Stimulated activated CD4-positive, alpha-beta T cell treated with anti-CD3 and anti-CD28 coated beads, Interleukin-15, amount 100 ng/mL, for 1 hour (primary cell): Measurements from ENCODE around the gene HAO1.
"Not testable (repeated sequence)": the region's sequence is repeated elsewhere in the genome, so short reads cannot be mapped to it uniquely, and the experiment has no call there.

ENCODE experiments used
- DNase-seq, 2 donors: peaks; one replicate each; pipeline ENCODE4 v3.0.0-alpha.2; 2020; ENCODE audit warnings: low read depth in 1 of 2, low spot score in 1 of 2

Gene HAO1

GRCh38 chr20:7940341-7940740, at the start of gene HAO1:
HAO1 (minus strand) TSS chr20:7940458; CDS start chr20:7940422, 36 bp downstream.
- DNase-seq = no peak

- no peak for DNase-seq
Observed at GRCh38 chr20:7989379-7989778, 49.1 kb upstream of the HAO1 start.

- no peak for DNase-seq
Observed at GRCh38 chr20:7985916-7986315, 45.7 kb upstream of the HAO1 start.

- no peak for DNase-seq
Observed at GRCh38 chr20:7984192-7984591, 43.9 kb upstream of the HAO1 start.

GRCh38 chr20:7981374-7981773, 41.1 kb upstream of the HAO1 start:
- DNase-seq = no peak

- DNase-seq = no peak
Observed at GRCh38 chr20:7980332-7981046, 40.2 kb upstream of the HAO1 start.

- no peak for DNase-seq
Observed at GRCh38 chr20:7977709-7978108, 37.5 kb upstream of the HAO1 start.

- DNase-seq = no peak
Observed at GRCh38 chr20:7975851-7976414, 35.7 kb upstream of the HAO1 start.

GRCh38 chr20:7974785-7975435, 34.7 kb upstream of the HAO1 start:
- DNase-seq = no peak

- no peak for DNase-seq
Observed at GRCh38 chr20:7971536-7972280, 31.4 kb upstream of the HAO1 start.

GRCh38 chr20:7967199-7967844, 27.1 kb upstream of the HAO1 start:
- DNase-seq = no peak

- DNase-seq = no peak
Observed at GRCh38 chr20:7966176-7966575, 25.9 kb upstream of the HAO1 start.

- DNase-seq = no peak
Observed at GRCh38 chr20:7959484-7959883, 19.2 kb upstream of the HAO1 start.

- DNase-seq = not testable (repeated sequence)
Observed at GRCh38 chr20:7956561-7956960, 16.3 kb upstream of the HAO1 start.

- no peak for DNase-seq
Observed at GRCh38 chr20:7950387-7950786, 10.1 kb upstream of the HAO1 start.

- DNase-seq = no peak
Observed at GRCh38 chr20:7943891-7944290, 3.6 kb upstream of the HAO1 start.

- no peak for DNase-seq
Observed at GRCh38 chr20:7939663-7940062, 595 bp downstream of the HAO1 start.

GRCh38 chr20:7938058-7938457, 2.2 kb downstream of the HAO1 start:
- no peak for DNase-seq

- DNase-seq = no peak
Observed at GRCh38 chr20:7937328-7937727, 2.9 kb downstream of the HAO1 start.

- no peak for DNase-seq
Observed at GRCh38 chr20:7935027-7935551, 5.2 kb downstream of the HAO1 start.

GRCh38 chr20:7933346-7933745, 6.9 kb downstream of the HAO1 start:
- DNase-seq = no peak
